ENCODE results near the gene ADCY7.

GRCh38 chr16:50308237-50308965, 42.0 kb downstream of the ADCY7 start:
- no peak for TF ChIP-seq POLR2AphosphoS5 (IDR thresholded peaks at IDR 0.05; ENCODE audit: low read depth, low read length)
- TF ChIP-seq SPI1 (IDR thresholded peaks at IDR 0.05; ENCODE audit: low read depth, low read length) = no peak
- TF ChIP-seq TAF1 (IDR thresholded peaks at IDR 0.05; ENCODE audit: low read depth, low read length) = no peak
- TF ChIP-seq POLR2A (IDR thresholded peaks at IDR 0.05; ENCODE audit: low read depth, low read length) = no peak

All from GM12891 (cell line).